ENCODE measurements around the gene EOGT. TPM values are rescaled to one million over a fixed set of nuclear protein-coding genes. Genes with fewer than 3 reads are reported as not detected.

The EOGT gene
- total RNA-seq (2022; extraction: Qiagen RNA extraction; ENCODE audit: low read depth) = 5.9 to 13.7 TPM (median 9.8 TPM) in 5 replicates

GRCh38 chr3:69013253-69014021 lies at the start of gene EOGT:
Gene EOGT, minus strand, starts transcription at chr3:69013684. Its CDS starts 3,838 bp downstream, at chr3:69009846.

GRCh38 chr3:69051756-69052471 lies 38.4 kb upstream of the EOGT start, which contains the start of gene TMF1:
Gene TMF1, minus strand, starts transcription at chr3:69052333. Its CDS starts 247 bp downstream, at chr3:69052086.

Other genes with a start within 250 kb of the EOGT start
- gene TAFA4, start 81.1 kb downstream of the EOGT start, total RNA-seq (2022; extraction: Qiagen RNA extraction; ENCODE audit: low read depth) = not detected in 5 replicates
- gene TMF1, start 38.6 kb upstream of the EOGT start, total RNA-seq (2022; extraction: Qiagen RNA extraction; ENCODE audit: low read depth) = 12.4 to 16.6 TPM (median 13.5 TPM) in 5 replicates
- 18.7 to 27.9 TPM (median 24.0 TPM) in 5 replicates for gene UBA3, start 66.7 kb upstream of the EOGT start, total RNA-seq (2022; extraction: Qiagen RNA extraction; ENCODE audit: low read depth)
- gene ARL6IP5, start 71.3 kb upstream of the EOGT start, total RNA-seq (2022; extraction: Qiagen RNA extraction; ENCODE audit: low read depth) = 81.6 to 99.0 TPM (median 82.2 TPM) in 5 replicates
- gene LMOD3, start 108.9 kb upstream of the EOGT start, total RNA-seq (2022; extraction: Qiagen RNA extraction; ENCODE audit: low read depth) = not detected in 5 replicates